H1 (cell line): ENCODE measurements around the gene NUCB1. TPM values are rescaled to one million over a fixed set of nuclear protein-coding genes. Genes with fewer than 3 reads are reported as not detected.

Source experiments
- BCL11A ChIP-seq, 2 experiments: IDR thresholded peaks; one replicate each; pipeline ENCODE4 v1.6.1; 2011; ENCODE audit warnings: low read depth in 2 of 2, low read length in 2 of 2, mild to moderate bottlenecking in 2 of 2
- SP2 ChIP-seq: IDR thresholded peaks from 2 replicates; pipeline ENCODE4 v1.6.1; 2012; ENCODE audit warnings: mild to moderate bottlenecking, low read length, inconsistent platforms
- TAF7 ChIP-seq: optimal IDR thresholded peaks from 2 replicates; pipeline ENCODE3; 2011; ENCODE audit warnings: low read depth, mild to moderate bottlenecking, inconsistent platforms, low read length, moderate library complexity, borderline replicate concordance
- polyA plus RNA-seq, 7 experiments: library from polyadenylated mRNA; depleted of rRNA in 3 of 7; stranded (reverse) in 5 of 7; unstranded in 2 of 7; fragments of >200 nt in 5 of 7; fragments of 200-250 nt in 2 of 7; gene quantifications; 1 replicate in 5 of 7; 2 replicates in 1 of 7; 4 replicates in 1 of 7; pipeline versions ENCODE4 v1.2.1 to v1.2.3, GENCODE V29; 2011 to 2013; ENCODE audit warnings: missing spikeins in 2 of 7, mixed read lengths in 2 of 7
- total RNA-seq: library from RNA; stranded (reverse); fragmentation: NEBNext Ultra II Directional; extraction: Animal tissue kit (Norgen Biotek cat#: 25700); gene quantifications from 2 replicates; pipeline ENCODE4 v1.2.1, GENCODE V29; 2021
- TF ChIP-seq, protein P1 (sequence below): IDR thresholded peaks from 2 replicates; pipeline ENCODE4 v1.6.1; 2011; ENCODE audit warnings: low read depth, mild to moderate bottlenecking, low read length; ENCODE audit not compliant: insufficient read depth

Gene NUCB1
- total and polyA plus RNA-seq, 2 of the 8 experiments (the other 6 are each of a cell fraction or from before 2014, with no cell fraction given) = 111 to 121 TPM

DNA sequence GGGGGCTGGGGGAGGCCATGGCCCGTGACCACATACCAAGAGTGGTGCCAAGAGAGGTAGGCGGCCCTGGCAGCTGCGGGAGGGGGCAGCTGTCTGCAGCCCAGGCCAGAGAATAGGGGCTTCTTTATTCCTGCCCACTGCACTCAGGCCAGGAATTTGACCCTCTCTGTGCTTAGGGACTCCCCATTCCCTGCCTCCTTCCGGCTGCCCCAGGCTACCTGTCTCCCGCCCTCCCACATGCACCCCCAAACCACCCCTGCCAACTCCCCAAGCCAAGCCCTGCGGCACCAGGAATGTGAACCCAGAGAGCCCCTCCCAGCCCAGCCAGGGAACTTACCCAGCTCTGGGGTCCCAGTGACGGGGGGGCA, 32.4 kb upstream of the NUCB1 start (continued):
- TF ChIP-seq, protein P1, sequence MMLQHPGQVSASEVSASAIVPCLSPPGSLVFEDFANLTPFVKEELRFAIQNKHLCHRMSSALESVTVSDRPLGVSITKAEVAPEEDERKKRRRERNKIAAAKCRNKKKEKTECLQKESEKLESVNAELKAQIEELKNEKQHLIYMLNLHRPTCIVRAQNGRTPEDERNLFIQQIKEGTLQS = no peak
- TF ChIP-seq SP2 = no peak
- TF ChIP-seq BCL11A (IDR thresholded peaks at IDR 0.05; ENCODE audit: low read depth in 2 of 2, low read length in 2 of 2) = no peak
- TF ChIP-seq TAF7 = no peak
